ENCODE data around the gene CXorf58. TPM values are rescaled to one million over a fixed set of nuclear protein-coding genes. Genes with fewer than 3 reads are reported as not detected.
A peak's percentile ranks its signal among the peaks of the same experiment; 100 is the strongest.

Gene CXorf58, protein sequence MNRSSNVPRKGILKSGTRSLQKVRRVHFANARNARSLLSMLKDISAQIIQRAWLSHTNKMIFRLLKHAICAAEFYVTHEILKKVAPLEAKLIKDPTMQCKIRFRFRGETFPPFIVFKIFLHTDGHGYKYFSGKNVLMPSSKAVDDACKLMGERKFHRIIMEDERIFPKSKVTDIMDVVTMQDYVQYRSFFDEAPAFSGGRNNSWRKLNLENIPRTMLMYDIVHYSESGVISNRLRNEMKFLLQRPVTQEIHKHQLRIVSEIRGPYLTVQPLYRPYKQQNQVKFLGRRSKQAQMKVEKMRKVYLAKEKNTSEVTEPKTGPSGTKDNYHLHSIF
- not detected in 2 replicates for total RNA-seq (2016; rRNA removed; fragmentation: Illumina TruSeq; extraction: Trizol)
- not detected in 2 replicates for total RNA-seq (2016; cell fraction: cytosol; rRNA removed; fragmentation: Illumina TruSeq; extraction: Trizol; ENCODE audit: low read depth)
- total RNA-seq (2016; cell fraction: insoluble cytoplasmic fraction; rRNA removed; fragmentation: Illumina TruSeq; extraction: Trizol) = not detected in 2 replicates
- not detected in 2 replicates for total RNA-seq (2016; cell fraction: membrane; rRNA removed; fragmentation: Illumina TruSeq; extraction: Trizol)
- total RNA-seq (2016; cell fraction: nucleus; rRNA removed; fragmentation: Illumina TruSeq; extraction: Trizol) = not detected in 2 replicates
- polyA plus RNA-seq (2011; rRNA removed) = not detected in 2 replicates
- not detected in 2 replicates for polyA plus RNA-seq (2011; cell fraction: cytosol; rRNA removed)
- polyA plus RNA-seq (2011; cell fraction: nucleus; rRNA removed) = not detected in 2 replicates
- polyA plus RNA-seq (2012) = not detected in 2 replicates
- not detected in 2 replicates for polyA plus RNA-seq (2016; cell fraction: cytosol; fragmentation: Illumina TruSeq; extraction: Trizol; ENCODE audit: low read depth)
- not detected in 2 replicates for polyA plus RNA-seq (2016; cell fraction: insoluble cytoplasmic fraction; fragmentation: Illumina TruSeq; extraction: Trizol; ENCODE audit: low read depth)
- not detected in 2 replicates for polyA plus RNA-seq (2016; cell fraction: membrane; fragmentation: Illumina TruSeq; extraction: Trizol; ENCODE audit: low read depth)
- polyA plus RNA-seq (2016; cell fraction: nucleus; fragmentation: Illumina TruSeq; extraction: Trizol; ENCODE audit: insufficient read depth, low read depth) = not detected in 2 replicates
- polyA minus RNA-seq (2011; rRNA and poly(A)+ RNA removed; ENCODE audit: low replicate concordance) = not detected in 2 replicates
- not detected in 2 replicates for polyA minus RNA-seq (2011; cell fraction: cytosol; rRNA and poly(A)+ RNA removed)
- not detected in 2 replicates for polyA minus RNA-seq (2011; cell fraction: nucleus; rRNA and poly(A)+ RNA removed)
- Bru-seq, nascent RNA = percentile 12 among the genes with signal in this experiment
- percentile 4 among the genes with signal in this experiment for BruChase-seq, experiment 1, labeled RNA remaining after a 6-hour chase
- BruChase-seq, experiment 2, labeled RNA remaining after a 2-hour chase = percentile 8 among the genes with signal in this experiment
- long read RNA-seq, experiment 1 = 0 reads
- long read RNA-seq, experiment 2 = 0 reads

DNA sequence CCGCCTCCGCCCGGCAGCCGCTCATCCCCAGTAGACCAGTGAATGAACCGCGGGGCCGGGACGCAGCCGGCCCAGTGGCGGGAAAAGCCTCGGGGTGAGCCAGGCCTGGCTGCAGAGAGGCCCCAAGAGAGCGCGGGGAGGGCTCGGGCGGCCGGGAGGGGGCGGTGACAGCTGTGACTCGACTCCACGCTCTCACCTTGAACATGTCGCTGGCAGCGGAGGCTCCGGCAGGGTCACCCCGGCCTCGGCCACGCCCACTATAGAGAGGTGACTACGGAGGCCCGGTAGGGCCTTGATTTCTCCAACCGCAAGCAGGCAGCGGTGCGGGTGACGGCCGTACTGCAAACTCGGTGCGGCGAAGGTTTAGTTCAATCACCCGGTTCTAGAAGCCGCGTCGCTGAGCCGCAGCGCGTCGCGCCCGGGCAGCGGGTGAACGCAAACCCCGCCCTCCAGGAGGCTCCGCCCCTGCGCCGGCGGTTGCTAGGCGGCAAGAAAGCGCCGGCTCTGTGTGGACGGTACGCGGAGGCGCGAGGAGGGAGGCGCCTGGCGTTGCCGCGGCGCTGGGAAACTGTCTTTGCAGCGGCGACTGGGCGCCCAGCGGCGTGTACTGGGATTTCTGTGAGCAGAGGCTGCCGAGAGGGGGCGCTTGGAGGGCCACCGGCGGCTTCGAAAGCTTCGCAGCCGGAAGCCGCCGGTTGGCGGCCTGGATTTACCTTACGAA lies at the start of gene CXorf58, which contains the start of gene APOO:
TSS of gene CXorf58 (plus strand) at position 509 of the 721 bp plus-strand sequence. CDS start 2,297 bp downstream, outside the sequence.
TSS of gene APOO (minus strand) at position 441 of the 721 bp plus-strand sequence. CDS start at position 205, 236 bp downstream.
- H3K4me1 ChIP-seq (ENCODE audit: insufficient read depth, low read length) = peaks cover 29% of the 10 kb centered on the region
- peak; percentile 28 for FAIRE-seq
- H3K79me2 ChIP-seq (ENCODE audit: insufficient read depth, low read length) = peaks cover 2% of the 10 kb centered on the region
- intact Hi-C loops (cut with micrococcal nuclease; ENCODE audit: unreplicated experiment) (loop anchor here (1.0 to 2.0 kb wide), 2 partner anchors 117 to 147 kb away; partner anchors contain the start of gene EIF2S3), in situ Hi-C loops (cut with HindIII; ENCODE audit: extremely low pct_ligation_motif_present, low pct_unique_long_range_greater_than_20kb) (no loop called here)
- peak within 1 kb of the TSS; percentile 74 for H3K9ac ChIP-seq (ENCODE audit: insufficient read depth, low read depth, low read length)
- ATAC-seq = peak; percentile 96
- H2AFZ ChIP-seq (ENCODE audit: low read length) = peak within 1 kb of the TSS; percentile 92
- H3K9me3 ChIP-seq (ENCODE audit: low read length) = no peaks in the 10 kb centered on the region
- peak; percentile 81 for DNase-seq (ENCODE audit: low spot score)
- ChIA-PET CTCF (ENCODE audit: low intra/inter-chr PET ratio, low total read pairs) (interaction anchor here (0.9 kb wide), 1 partner anchor 213 kb away, joined by 3 read pairs; no protein-coding TSS in a partner anchor), POLR2A (interaction anchor here (0.9 to 2.2 kb wide), 6 partner anchors 118 to 165 kb away, joined by 3 to 8 read pairs (median 6); partner anchors contain the start of genes ACOT9, EIF2S3 and SAT1)
- BruUV-seq (replicated peaks) = no TSS peak
- WGBS (ENCODE audit: low lambda C conversion rate) = 0% methylated on average over 1 of the region's 81 CpGs
- no peaks in the 10 kb centered on the region for H3K36me3 ChIP-seq (replicated peaks in 1 of 2; ENCODE audit: control insufficient read depth in 1 of 2, insufficient read depth in 2 of 2, low read length in 2 of 2)
- H4K20me1 ChIP-seq (ENCODE audit: insufficient read depth, low read length) = no peaks in the 10 kb centered on the region
- H3K4me2 ChIP-seq (ENCODE audit: low read depth, low read length) = peak within 1 kb of the TSS; percentile 76
- H3K27me3 ChIP-seq (ENCODE audit: control insufficient read depth in 1 of 2, insufficient read depth in 2 of 2, low read length in 2 of 2) = no peaks in the 10 kb centered on the region
- peak within 1 kb of the TSS; percentile 65 to 75 (median 69) for H3K4me3 ChIP-seq (replicated peaks in 1 of 3; ENCODE audit: insufficient read depth in 1 of 3, low read depth in 2 of 3, low read length in 3 of 3)
- peak within 1 kb of the TSS; percentile 86 for H3K27ac ChIP-seq (ENCODE audit: extremely low read length, insufficient read depth, low read length)
- TF ChIP-seq ZMYM4 (CRISPR knock-in tag; IDR thresholded peaks at IDR 0.05) = peak; percentile 82
- TF ChIP-seq ZNF605 (CRISPR knock-in tag; IDR thresholded peaks at IDR 0.05) = peak; percentile 43; the same call in 1 of the 2 replicates
- no peak for TF ChIP-seq ZNF850 (CRISPR knock-in tag; conservative IDR thresholded peaks at IDR 0.05)
- peak; percentile 77 for TF ChIP-seq KMT2B (CRISPR knock-in tag; IDR thresholded peaks at IDR 0.05)
- peak; percentile 21; the same call in 1 of the 2 replicates for TF ChIP-seq FOXC1 (CRISPR knock-in tag; IDR thresholded peaks at IDR 0.05; ENCODE audit: borderline replicate concordance)
- TF ChIP-seq, protein P1, sequence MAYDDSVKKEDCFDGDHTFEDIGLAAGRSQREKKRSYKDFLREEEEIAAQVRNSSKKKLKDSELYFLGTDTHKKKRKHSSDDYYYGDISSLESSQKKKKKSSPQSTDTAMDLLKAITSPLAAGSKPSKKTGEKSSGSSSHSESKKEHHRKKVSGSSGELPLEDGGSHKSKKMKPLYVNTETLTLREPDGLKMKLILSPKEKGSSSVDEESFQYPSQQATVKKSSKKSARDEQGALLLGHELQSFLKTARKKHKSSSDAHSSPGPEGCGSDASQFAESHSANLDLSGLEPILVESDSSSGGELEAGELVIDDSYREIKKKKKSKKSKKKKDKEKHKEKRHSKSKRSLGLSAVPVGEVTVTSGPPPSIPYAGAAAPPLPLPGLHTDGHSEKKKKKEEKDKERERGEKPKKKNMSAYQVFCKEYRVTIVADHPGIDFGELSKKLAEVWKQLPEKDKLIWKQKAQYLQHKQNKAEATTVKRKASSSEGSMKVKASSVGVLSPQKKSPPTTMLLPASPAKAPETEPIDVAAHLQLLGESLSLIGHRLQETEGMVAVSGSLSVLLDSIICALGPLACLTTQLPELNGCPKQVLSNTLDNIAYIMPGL (CRISPR knock-in tag; IDR thresholded peaks at IDR 0.05; ENCODE audit: borderline replicate concordance in 1 of 2, low read depth in 1 of 2) = peak; percentile 49 to 63; a peak in 2 of 4 replicates
- TF ChIP-seq XRCC5 (optimal IDR thresholded peaks at IDR 0.05; ENCODE audit: low read length) = peak; percentile 16
- TF ChIP-seq, protein P2, sequence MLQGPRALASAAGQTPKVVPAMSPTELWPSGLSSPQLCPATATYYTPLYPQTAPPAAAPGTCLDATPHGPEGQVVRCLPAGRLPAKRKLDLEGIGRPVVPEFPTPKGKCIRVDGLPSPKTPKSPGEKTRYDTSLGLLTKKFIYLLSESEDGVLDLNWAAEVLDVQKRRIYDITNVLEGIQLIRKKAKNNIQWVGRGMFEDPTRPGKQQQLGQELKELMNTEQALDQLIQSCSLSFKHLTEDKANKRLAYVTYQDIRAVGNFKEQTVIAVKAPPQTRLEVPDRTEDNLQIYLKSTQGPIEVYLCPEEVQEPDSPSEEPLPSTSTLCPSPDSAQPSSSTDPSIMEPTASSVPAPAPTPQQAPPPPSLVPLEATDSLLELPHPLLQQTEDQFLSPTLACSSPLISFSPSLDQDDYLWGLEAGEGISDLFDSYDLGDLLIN (CRISPR knock-in tag; IDR thresholded peaks at IDR 0.05; ENCODE audit: borderline replicate concordance) = no peak
- peak; percentile 8; the same call in 1 of the 2 replicates for TF ChIP-seq PHF20 (CRISPR knock-in tag; IDR thresholded peaks at IDR 0.05)
- TF ChIP-seq ZNF441 (CRISPR knock-in tag; IDR thresholded peaks at IDR 0.05; ENCODE audit: borderline replicate concordance) = no peak
- 0 out of 2 replicates have a peak, but pooled peaks have one; percentile 49 for TF ChIP-seq ZNF510 (CRISPR knock-in tag; IDR thresholded peaks at IDR 0.05; ENCODE audit: low read depth)
- TF ChIP-seq ZNF678 (CRISPR knock-in tag; IDR thresholded peaks at IDR 0.05) = 0 out of 2 replicates have a peak, but pooled peaks have one; percentile 66
- no peak for TF ChIP-seq KDM6A (CRISPR knock-in tag; IDR thresholded peaks at IDR 0.05; ENCODE audit: low read depth)
- peak; percentile 33; the same call in 1 of the 2 replicates for TF ChIP-seq HOXA5 (CRISPR knock-in tag; IDR thresholded peaks at IDR 0.05)
